NCI-H128 (cell line): ENCODE data around the gene GEMIN4.
"Not testable (repeated sequence)": the region's sequence is repeated elsewhere in the genome, so short reads cannot be mapped to it uniquely, and the experiment has no call there.

ENCODE experiments used
- DNase-seq: peaks from one replicate; lab custom pipeline; 2025; ENCODE audit not compliant: unreplicated experiment; lab: John Stamatoyannopoulos, UW

GEMIN4 gene

GRCh38 chr17:704111-704864, 47.8 kb downstream of the GEMIN4 start:
- DNase-seq, result no peak

- no peak for DNase-seq
These were observed 48.8 kb downstream of the GEMIN4 start for GRCh38 chr17:703081-703875.

- no peak for DNase-seq
These were observed 51.5 kb downstream of the GEMIN4 start for GRCh38 chr17:700504-701094.

- no peak for DNase-seq
These were observed 52.7 kb downstream of the GEMIN4 start for GRCh38 chr17:699345-699744.

GRCh38 chr17:698096-698495, 54.0 kb downstream of the GEMIN4 start:
- DNase-seq, result not testable (repeated sequence)

- no peak for DNase-seq
These were observed 54.4 kb downstream of the GEMIN4 start for GRCh38 chr17:697682-698081.

- DNase-seq, result no peak
These were observed 55.7 kb downstream of the GEMIN4 start for GRCh38 chr17:696369-696768.
